ENCODE data around the gene CDK5RAP2.

DNA sequence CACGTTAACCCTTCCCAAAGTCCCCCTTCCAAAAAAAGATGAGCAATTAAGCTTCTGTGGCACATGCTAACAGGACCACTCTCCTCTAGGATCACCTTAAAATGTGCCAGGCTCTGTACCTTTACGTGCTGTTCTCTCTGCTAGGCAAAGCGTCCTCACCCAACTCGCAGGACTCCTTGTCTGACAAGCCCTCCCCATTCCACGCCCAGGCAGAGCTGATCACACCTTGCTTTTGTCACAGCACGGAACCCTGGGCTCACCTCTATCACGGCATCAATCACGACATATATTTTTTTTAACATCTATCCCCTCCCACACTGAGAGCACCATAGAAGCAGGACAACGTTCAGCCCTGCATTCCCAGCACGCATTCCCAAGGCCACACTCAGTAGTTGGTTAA is 47.1 kb downstream of the CDK5RAP2 start:
- TF ChIP-seq, protein P1, sequence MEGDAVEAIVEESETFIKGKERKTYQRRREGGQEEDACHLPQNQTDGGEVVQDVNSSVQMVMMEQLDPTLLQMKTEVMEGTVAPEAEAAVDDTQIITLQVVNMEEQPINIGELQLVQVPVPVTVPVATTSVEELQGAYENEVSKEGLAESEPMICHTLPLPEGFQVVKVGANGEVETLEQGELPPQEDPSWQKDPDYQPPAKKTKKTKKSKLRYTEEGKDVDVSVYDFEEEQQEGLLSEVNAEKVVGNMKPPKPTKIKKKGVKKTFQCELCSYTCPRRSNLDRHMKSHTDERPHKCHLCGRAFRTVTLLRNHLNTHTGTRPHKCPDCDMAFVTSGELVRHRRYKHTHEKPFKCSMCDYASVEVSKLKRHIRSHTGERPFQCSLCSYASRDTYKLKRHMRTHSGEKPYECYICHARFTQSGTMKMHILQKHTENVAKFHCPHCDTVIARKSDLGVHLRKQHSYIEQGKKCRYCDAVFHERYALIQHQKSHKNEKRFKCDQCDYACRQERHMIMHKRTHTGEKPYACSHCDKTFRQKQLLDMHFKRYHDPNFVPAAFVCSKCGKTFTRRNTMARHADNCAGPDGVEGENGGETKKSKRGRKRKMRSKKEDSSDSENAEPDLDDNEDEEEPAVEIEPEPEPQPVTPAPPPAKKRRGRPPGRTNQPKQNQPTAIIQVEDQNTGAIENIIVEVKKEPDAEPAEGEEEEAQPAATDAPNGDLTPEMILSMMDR (IDR thresholded peaks at IDR 0.05) = no peak
- no peak for TF ChIP-seq POLR2AphosphoS5 (IDR thresholded peaks at IDR 0.05)

Data from sigmoid colon (tissue), 4 donors.